SIG-M5 treated with dmso at 0.1 percent for 504 hours (cell line): ENCODE data around the gene EPB41L2.
A peak's percentile ranks its signal among the peaks of the same experiment; 100 is the strongest.
"Not testable (repeated sequence)": the region's sequence is repeated elsewhere in the genome, so short reads cannot be mapped to it uniquely, and the experiment has no call there.

Experiments
- DNase-seq: peaks from one replicate; lab custom pipeline; 2025; ENCODE audit not compliant: unreplicated experiment; lab: John Stamatoyannopoulos, UW

Gene EPB41L2

DNA sequence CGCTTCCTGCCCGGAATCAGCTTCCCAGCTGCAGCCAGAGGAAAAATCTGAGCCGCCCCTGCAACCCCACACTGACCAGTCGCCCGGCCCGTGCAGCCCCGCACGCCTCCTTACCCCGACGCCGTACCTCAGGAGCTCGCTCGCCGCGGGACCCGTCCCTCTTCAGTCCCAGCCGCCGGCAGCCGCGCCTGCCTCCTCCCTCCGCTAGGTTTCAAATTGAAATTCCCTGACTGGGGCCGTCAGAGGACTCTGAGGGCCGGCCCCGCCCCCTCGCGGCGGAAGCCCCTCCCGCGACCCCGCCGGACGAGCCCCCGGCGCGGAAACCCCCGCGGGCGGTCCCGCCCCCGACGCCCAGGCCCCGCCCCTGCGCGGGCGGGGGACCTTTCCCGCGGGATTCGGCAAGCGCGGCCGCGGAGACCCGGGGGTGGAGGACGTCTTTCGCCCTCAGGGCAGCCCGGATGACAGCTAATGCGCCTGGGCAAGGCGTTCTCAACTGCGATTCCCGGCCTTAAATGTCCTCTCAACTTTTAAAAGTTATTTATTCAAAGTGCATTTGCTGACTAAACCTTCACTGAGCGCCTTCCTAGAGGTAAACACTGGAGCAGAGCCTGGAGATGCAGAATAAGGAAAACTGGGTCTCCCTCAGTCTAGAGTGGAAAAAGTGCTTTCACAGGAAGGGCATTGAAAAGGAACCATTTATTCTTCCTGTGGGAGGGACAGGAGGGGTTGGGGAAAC, at the start of gene EPB41L2:
Gene EPB41L2 (minus strand): TSS at position 218 of the 736 bp plus-strand sequence. CDS start 106,760 bp downstream, outside the sequence.
- peak; percentile 75 for DNase-seq

DNA sequence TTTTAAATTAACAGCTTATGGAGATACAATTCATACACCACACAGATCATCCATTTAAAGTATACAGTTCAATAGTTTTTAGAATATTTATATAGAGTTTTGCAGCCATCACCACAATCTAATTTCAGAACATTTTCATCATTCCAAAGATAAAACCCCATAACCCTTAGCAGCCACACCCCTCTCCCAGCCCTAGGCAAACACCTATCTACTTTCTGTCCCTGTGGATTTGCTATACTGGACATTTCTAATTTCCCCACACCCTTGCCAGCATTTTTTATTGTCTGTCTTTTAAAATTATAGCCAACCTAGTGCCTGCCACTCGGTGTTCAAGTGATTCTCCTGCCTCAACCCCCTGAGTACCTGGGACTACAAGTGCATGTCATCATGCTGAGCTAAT, 49.2 kb upstream of the EPB41L2 start:
- no peak for DNase-seq

DNA sequence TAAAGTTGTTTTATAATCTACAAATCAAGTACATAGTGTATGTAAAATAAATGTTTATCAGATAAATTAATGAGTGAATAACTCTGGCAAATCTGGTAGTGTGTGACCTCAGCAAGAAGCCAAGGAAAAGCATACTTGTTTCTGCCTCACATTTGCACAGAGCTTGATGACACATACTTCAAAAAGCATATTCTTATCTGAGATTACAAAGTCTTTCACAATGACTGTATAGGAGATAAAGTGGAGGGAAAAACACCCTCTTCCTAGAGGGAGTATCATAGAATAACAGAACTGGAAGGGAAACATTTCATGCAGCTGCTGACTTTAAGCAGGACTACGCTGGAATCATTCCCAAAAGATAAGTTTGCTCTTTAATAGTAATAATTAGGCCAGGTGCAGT, 44.1 kb upstream of the EPB41L2 start:
- DNase-seq, result no peak

DNA sequence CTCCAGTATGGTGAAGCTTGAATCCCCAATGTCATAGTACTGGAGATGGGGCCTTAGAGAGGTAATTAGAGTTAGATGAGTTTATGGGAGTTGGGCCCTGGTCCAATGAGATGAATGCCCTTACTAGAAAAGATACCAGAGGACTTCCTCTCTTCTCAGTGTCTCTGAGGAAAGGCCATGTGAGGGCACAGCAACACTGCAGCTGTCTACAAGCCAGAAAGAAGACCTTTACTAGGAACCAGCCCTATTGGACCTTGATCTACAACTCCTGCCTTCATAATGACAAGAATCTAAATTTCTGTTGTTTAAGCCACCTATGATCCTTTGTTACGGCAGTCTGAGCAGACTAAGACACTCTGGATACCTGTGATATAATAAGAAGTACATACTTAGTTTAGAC, 40.9 kb upstream of the EPB41L2 start:
- no peak for DNase-seq

DNA sequence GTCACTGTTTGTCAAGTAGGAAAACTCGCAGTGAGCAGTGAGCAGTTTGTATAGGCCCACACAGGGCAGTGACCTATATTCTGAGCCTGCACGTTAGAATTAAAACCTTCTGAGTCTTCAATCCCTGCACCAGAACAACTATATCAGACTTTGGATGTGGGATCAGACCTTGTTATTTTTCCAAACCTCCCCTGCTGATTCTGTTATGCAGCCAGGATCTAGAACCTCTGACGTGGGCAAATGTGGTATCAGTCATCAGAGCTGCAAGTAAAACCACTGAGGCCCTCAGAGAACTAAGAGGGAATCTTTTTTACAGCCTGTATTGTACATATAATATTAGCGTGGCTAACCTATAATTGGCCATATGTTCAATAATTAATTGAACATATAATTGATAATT, 40.3 kb upstream of the EPB41L2 start:
- no peak for DNase-seq

DNA sequence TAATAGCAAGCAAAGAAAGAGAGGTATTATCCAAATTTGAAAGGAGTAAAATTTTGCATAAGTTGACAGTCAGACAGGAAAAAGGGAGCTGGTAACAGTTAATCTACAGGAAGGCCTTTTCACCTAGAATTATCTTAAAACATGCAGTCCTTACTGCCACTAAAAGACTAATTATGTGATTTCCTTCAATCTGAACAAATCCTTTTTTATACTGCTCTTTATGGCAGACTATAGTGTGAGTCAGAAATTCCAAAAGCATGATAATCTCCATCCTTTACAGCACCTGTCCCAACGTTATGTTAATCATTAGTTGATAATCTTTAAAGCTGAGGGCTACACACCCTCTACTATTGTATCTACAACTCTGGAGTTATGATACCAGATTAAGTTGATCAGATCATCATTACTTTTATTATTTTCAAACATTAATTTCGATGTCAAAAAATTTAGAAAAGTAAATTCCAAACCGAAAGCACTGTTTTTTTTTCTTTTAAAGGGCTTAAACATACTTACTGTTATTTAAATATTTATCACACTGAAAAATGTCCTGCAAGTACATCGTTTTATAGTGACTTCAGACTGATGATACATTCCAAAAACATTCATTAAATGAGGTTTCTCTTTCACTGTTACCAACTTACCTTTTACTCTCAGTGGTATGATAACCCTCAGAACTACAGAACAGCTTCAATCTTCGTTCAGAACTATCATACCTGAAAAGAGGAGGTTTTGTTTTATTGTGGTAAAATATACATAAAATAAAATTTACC, 39.1 kb upstream of the EPB41L2 start:
- no peak for DNase-seq

DNA sequence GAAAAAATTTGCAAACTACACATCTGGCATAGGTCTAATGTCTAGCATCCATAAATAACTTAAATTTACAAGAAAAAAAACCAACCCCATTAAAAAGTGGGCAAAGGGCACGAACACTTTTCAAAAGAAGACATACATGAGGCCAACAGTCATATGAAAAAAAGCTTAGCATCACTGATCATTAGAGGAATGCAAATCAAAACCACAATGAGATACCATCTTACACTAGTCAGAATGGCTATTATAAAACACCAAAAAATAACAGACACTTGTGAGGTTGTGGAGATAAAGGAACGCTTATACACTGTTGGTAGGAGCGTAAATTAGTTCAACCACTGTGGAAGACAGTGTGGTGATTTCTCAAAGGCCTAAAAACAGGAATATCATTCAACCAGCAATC, 33.7 kb upstream of the EPB41L2 start:
- no peak for DNase-seq

DNA sequence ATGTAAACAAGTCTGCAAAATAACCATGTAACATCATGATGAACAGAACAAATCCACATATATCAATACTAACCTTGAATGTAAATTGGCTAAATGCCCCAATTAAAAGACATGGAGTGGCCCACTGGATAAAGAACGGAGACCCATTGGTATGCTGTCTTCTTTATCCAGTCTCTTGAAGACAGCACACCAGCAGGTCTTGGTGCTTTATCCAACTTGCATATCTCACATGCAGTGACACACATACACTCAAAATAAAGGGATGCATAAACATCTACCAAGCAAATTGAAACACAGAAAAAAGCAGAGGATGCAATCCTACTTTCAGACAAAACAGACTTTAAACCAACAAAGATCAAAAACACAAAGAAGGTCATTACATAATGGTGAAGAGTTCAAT, 30.3 kb upstream of the EPB41L2 start:
- no peak for DNase-seq

DNA sequence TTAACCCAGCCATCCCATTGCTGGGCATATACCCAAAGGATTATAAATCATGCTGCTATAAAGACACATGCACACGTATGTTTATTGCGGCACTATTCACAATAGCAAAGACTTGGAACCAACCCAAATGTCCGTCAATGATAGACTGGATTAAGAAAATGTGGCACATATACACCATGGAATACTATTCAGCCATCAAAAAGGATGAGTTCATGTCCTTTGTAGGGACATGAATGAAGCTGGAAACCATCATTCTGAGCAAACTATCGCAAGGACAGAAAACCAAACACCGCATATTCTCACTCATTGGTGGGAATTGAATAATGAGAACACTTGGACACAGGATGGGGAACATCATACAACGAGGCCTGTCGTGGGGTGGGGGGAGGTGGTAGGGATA, 28.9 kb upstream of the EPB41L2 start:
- DNase-seq, result not testable (repeated sequence)

DNA sequence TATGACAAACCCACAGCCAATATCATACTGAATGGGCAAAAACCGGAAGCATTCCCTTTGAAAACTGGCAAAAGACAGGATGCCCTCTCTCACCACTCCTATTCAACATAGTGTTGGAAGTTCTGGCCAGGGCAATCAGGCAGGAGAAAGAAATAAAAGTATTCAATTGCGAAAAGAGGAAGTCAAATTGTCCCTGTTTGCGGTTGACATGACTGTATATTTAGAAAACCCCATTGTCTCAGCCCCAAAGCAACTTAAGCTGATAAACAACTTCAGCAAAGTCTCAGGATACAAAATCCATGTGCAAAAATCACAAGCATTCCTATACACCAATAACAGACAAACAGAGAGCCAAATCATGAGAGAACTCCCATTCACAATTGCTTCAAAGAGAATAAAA, 27.3 kb upstream of the EPB41L2 start:
- DNase-seq, result not testable (repeated sequence)

DNA sequence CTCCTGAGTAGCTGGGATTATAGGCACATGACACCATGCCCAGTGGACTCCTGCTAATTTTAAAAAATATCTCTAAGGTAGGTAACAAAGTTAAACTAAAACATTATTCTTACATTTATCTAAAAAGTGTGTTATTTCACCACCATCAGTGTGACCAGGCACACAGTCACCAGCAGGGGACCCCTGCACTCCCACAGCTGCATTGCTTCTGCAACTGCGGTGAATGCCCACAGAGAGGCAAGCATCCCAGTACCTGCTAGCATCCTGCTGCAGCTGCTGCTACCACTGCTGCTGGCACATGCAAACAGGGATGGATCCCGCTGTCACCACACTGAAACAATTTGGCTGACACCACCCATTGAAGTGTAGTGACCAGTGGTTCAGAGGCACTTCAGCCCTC, 21.9 kb upstream of the EPB41L2 start:
- no peak for DNase-seq

DNA sequence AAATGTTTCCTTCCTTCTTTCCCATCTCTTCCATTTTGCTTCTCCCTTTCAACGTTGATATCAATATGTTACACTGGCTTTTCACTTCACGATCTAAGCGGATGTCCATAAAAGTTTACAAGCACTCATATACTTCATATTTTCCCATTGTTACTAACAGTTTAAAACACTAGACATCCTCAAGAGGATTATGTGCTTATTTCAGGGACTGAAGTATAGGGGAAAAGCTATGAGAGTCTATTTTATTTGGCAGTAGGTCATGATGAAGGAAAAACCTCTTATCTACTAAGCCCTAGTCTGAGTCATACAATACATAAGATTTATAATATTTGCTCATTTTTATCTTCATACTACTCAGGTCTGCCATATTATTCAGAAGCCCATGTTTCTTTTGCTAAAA, 20.6 kb upstream of the EPB41L2 start:
- DNase-seq, result no peak

DNA sequence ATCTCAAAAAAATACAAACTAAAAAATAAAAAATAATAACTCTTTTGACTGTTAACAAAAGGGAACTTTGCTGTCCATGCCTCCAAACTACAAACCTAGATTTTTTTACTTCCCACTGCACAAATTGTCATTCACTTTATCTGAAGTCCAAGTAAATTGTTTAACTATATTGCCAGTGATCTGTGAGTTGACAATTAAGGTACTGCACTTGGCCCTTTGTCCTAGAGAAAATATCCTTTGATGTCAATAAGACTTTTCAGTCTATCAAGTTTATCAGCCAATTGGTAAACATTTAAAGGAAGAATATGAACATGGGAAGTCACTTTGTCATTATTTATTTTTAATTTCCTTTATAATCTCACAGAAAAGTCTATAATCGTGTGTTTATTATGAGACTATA, 19.3 kb upstream of the EPB41L2 start:
- no peak for DNase-seq

DNA sequence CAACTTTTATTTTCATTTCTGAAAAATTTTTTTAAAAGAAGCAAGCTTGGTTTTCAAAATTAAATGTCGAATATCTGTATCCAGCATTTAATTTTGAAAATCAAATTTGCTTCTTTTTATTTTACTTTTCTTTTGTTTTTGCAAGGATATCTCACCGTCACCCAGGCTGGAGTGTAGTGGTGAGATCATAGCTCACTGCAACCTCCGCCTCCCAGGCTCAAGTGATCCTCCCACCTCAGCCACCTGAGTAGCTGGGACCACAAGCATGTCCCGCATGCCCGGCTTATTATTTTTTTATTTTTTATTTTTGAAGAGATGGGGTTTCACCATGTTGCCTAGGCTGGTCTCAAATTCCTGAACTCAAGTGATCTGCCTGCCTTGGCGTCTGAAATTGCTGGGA, 17.0 kb upstream of the EPB41L2 start:
- no peak for DNase-seq

DNA sequence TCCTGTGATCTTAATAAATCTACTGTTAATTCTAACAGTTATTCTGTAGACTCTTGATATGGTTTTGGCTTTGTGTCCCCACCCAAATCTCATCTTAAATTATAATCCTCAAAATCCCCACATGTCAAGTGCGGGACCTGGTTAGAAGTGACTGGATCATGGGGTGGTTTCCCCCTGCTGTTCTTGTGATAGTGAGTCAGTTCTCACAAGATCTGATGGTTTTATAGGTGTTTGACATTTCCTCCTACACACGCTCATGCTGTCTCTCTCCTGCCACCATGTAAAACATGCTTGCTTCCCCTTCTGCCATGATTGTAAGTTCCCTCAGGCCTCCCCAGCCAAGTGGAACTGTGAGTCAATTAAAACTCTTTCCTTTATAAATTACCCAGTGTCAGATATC, 10.5 kb upstream of the EPB41L2 start:
- DNase-seq, result no peak

DNA sequence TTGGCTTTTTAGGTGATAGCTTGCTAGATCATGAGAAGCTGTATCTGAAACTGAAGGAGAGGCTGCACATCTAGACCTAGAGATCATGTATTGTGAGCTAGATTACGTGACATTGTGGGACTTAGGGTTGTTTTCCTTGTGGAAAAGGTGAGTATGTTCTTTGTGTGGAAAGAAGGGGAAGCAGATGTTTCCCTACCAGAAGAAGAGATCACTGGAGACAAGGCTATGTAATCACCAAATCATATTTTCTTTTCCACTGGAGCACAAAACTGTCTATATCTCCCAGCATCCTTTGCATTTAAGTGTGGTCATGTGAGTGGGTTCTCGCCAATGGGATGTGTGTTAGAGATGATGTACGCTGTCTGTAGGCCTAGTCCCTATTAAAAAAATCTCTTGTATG, 7.0 kb upstream of the EPB41L2 start:
- DNase-seq, result no peak

DNA sequence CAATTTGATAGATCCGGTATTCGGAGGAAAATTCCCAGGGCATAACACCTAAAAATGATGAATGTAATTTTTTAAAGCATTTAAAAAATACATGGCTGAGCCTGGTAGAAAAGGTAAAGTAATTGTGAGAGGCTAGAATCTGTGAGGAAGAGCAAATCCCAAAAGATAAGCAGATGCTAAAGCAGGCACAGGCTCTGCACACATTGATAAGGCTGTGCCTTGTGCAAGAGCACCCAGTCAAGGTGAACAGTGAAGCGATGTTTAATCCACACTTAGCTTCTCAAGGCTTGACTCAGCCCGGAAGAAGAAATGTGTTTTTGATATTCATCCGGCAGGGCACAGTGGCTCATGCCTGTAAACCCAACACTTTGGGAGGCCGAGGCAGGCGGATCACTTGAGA, 5.1 kb upstream of the EPB41L2 start:
- DNase-seq, result no peak

DNA sequence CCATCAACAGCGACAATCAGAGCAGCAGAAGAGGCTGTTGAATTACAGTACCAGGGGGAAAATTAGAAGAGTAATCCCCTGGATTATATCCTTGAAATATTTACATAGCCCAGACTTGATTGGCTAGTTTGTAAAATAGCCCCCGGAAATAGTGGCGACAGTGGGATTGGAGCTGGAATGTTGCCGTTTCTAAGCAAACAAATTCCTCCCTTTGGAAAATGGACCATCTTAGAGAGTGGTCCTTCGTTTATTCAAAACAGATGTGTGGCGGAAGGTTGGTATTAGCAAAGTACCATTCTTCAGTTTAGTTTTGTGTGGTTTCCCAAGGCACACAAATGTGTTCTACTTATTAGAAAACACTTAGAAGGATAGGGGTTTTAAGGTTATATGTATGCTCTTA, 4.5 kb upstream of the EPB41L2 start:
- no peak for DNase-seq

DNA sequence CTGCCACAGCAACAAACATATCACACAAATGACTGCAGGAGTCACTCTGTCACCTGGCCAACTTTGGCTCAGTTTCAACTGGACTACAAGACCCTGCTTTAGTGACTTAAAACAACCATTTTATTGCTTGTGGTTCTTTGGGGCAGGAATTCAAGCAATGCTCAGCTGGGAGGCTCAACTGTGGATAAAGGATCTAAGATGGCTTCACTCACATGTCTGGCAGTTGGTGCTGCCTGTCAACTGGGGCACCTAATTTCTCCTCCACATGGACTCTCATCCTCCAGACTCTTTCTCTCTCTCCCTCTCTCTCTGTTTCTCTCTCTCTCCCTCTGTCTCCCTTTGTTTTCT, 2.8 kb upstream of the EPB41L2 start:
- DNase-seq, result no peak

DNA sequence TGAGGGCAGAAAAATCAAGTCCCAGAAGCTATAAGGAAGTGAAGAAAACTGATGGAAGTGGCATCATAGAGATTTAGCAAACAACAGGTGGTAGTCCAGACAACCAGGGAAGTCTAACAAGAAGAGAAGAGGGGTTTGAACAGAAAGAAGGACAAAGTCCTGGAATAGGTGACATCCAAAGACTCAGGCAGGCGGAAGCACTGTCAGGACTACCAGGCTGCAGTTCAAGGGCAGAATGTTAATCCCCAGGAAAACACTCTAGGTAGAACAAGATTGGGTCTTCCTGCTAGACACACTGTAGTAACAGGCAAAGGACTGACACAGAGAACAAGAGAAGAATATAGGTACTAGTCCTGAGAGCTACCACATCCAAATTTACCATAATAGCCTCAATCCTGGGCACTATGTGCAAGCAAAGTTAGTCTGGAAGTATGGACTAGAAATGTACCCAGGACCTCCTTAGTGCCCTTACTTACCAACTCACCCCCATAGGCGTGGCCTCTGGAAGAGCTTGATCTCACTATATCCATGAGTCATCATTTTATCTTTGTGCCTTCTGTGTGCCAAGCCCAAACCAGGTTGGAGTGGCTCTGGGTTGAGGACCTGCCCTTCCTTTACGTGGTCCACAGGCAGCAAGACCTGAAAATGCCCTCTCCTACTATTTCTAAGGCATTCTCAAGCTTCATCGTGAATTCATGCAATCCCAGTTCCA, 2.2 kb upstream of the EPB41L2 start:
- DNase-seq, result no peak

DNA sequence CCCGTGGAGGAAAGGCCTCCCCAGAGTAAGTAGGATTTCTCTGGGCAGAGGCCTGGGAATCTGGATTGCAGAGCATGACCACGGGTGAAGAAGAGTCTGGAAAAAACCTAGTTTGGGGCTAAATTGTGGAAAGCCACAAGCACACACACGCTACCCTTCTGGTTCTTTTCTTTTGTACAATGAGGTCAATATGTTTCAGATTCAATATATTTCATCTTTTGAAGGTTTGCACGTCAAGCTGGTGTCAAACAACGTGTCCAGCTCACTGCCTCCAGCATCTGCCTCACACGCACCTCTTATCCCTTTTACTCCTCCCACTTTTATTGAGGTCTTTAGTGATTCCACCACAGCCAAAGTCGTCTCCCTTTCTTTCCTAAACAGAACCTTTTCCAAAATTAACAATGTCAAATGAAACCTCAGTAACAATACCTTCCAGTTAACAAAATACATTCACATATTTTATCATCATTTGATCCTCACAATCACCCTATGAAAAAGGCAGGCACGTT, 773 bp upstream of the EPB41L2 start:
- no peak for DNase-seq
